Hepatocyte (in vitro differentiated cells): ENCODE measurements around the gene ANKS1B.
"Not testable (repeated sequence)": the region's sequence is repeated elsewhere in the genome, so short reads cannot be mapped to it uniquely, and the experiment has no call there.

Source experiments
- CTCF ChIP-seq: fragments of 200-600 bp; sonication (generic); IDR thresholded peaks from 2 replicates; pipeline ENCODE4 v1.5.1; 2016; ENCODE audit warnings: antibody characterized with exemption, mild to moderate bottlenecking; ENCODE audit not compliant: poor library complexity
- EZH2 ChIP-seq: fragments of 200-600 bp; sonication (generic); IDR thresholded peaks from 2 replicates; pipeline ENCODE4 v1.6.1; 2016; ENCODE audit warnings: antibody characterized with exemption, mild to moderate bottlenecking, borderline replicate concordance
- EZH2phosphoT487 ChIP-seq: fragments of 200-600 bp; sonication (generic); IDR thresholded peaks from one replicate; pipeline ENCODE4 v1.6.1; 2018; ENCODE audit warnings: antibody characterized with exemption, mild to moderate bottlenecking, low read depth, moderate library complexity; ENCODE audit not compliant: unreplicated experiment, severe bottlenecking

DNA sequence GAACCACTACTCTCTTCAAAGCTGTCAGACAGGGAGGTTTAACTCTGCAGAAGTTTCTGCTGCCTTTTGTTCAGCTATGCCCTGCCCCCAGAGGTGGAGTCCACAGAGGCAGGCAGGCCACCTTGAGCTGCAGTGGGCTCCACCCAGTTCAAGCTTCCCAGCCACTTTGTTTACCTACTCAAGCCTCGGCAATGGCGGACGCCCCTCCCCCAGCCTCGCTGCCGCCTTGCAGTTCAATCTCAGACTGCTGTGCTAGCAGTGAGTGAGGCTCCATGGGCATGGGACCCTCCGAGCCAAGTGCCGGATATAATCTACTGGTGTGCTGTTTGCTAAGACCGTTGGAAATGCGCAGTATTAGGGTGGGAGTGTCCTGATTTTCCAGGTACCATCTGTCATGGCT is 663.5 kb downstream of the ANKS1B start:
- not testable (repeated sequence) for TF ChIP-seq CTCF, EZH2, EZH2phosphoT487
